Stimulated activated naive CD4-positive, alpha-beta T cell treated with Interleukin-2 at 50 U/mL for 16 hours (primary cell): ENCODE results near the gene SIVA1.

Experiments
- DNase-seq: peaks from one replicate; lab custom pipeline; 2025; lab: John Stamatoyannopoulos, UW

SIVA1 gene

DNA sequence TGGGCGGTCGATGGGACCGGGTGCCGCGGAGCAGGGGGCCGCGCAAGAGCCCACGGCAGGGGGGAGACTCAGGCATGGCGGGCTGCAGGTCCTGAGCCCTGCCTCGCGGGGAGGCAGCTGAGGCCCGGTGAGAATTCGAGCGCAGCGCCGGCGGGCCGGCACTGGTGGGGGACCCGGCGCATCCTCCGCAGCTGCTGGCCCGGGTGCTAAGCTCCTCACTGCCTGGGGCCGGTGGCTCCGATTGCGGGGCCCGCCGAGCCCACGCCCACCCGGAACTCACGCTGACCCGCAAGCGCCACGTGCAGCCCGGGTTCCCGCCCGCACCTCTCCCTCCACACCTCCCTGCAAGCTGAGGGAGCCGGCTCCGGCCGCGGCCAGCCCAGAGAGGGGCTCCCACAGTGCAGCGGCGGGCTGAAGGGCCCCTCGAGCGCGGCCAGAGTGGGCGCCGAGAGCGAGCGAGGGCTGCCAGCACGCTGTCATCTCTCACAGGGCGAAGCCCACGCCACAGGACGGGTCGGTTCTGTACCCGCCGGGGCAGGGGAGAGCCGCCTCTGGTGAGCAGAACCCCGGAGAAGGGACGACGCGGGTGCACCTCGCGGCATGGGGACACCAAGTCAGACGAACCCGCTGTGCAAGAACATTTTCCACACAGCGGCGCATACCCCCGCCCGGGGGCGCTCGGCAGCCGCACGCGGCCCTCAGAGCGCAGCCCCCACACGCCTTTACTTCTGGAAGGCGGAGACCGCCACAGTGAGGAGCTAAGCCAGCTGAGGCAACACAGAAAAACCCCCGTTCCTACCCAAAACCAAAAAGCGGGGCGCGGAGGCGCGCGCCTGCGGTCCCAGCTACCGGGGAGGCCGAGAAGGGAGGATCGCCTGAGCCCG, 1.2 kb upstream of the SIVA1 start:
- DNase-seq = no peak

DNA sequence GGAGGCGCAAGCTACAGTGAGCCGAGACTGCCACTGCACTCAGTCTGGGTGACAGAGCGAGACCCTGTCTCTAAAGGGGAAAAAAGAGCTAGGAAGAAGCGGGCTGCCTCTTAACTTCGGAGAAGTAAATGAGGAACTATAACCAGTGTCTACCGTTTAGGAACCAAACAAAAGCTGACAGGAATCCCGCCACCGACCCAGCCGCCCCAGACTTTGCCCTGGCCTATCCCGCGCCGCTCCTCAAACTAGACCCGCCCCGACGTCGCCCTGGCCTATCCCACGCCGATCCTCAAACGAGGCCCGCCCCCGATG, 568 bp upstream of the SIVA1 start:
- no peak for DNase-seq

DNA sequence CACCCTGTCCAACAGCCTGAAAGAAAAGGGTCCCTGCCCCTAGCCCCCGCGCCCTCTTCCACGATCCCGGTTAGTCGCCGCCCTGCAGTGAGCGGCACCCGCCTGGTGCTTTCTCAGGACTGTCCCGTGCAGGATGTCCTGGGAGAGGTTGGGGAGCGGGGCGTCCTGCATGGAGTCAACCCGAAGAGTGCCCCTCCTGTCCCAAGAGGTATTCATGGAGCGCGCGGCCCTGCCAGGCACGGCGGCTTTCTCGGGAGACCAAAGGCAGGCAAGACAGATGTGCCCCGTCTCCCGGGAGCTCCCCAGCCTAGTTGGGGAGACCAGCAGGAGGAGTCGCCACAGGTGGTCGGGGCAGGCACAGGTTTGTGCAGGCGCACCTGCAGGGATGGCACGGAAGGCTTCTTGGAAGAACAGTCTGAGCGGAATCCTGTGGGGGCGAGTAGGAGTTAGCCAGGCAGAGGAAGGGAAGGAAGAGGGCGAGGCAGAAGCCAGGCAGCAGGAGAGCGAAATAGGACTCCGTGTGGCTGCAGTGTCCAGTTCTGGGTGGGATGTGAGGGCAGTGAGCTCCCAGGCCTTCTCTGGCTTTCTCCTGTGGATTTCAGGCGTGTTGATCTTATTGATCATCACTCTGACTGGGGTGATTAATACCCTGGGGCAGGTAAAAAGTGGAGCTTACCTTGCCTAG, 723 bp downstream of the SIVA1 start:
- DNase-seq = no peak

DNA sequence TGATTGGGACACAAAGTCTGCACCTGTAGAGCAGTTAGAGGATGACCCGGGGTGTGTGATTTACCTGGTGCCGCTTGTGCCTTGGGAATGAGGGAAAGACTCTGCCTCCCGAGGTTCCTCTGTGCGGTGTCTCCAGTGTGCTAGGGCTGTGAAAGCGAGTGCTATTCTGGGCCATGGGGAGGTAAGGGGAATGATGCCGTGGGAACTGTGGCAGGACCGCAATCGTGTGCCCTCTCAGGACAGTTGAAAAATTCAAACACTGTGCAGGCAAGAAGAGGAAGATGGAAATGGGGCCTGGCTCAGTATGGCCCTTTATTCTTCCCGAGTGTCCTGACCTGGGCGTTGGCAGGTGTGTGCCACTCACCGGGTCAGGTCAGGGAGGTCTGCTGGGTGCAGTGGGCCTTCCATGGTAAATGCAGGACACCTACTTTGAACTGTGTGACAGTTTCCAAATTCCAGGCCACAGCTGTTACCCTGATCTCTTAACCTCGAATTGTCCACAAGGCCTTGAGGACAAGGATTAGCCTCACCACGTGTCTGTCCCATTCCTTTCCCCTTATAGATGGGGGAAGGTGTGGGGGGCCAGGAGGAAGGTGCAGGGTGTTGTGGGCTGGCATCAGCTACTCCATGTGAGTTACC, 1.4 kb downstream of the SIVA1 start:
- no peak for DNase-seq

DNA sequence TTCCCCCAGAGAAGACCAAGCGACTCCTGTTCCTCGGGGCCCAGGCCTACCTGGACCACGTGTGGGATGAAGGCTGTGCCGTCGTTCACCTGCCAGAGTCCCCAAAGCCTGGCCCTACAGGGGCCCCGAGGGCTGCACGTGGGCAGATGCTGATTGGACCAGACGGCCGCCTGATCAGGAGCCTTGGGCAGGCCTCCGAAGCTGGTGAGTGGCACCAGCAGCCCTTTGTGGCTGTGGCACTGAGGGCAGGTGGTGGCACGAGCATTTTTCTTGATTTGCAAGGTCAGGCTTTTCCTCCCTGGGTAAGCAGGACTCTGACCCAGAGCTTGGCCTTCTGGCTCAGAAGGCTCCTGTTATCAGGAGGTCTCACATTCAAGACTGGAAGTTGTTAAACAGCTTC, 2.7 kb downstream of the SIVA1 start:
- no peak for DNase-seq

DNA sequence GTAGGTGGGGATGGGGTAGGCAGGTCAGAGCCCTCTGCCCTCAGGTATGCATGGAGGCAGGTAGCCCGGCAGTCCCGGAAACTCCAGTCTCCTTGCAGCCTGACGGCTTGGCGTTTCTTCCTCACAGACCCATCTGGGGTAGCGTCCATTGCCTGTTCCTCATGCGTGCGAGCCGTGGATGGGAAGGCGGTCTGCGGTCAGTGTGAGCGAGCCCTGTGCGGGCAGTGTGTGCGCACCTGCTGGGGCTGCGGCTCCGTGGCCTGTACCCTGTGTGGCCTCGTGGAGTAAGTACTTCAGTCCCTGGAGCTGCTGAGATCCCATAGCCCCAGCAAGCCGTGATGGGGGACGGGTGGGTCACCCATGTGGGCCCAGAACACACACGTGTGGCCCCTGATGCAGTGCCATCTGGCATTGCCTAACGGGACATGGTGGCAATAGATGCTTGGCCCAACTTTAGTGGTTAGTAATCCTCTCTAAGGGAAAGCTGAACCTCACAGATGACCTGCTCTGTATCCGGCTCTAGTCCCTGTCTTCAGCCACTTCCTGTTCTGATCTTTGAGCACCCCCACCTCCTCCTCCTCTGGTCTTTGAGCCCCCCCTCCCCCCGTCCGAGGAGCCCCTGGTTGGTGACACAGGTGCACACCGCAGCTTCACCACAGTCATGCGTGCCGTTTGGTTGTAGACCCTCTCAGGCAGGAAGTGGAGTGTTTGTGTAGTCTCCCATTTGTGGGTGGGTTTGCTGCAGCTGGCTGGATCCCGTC, 3.7 kb downstream of the SIVA1 start:
- DNase-seq = no peak

DNA sequence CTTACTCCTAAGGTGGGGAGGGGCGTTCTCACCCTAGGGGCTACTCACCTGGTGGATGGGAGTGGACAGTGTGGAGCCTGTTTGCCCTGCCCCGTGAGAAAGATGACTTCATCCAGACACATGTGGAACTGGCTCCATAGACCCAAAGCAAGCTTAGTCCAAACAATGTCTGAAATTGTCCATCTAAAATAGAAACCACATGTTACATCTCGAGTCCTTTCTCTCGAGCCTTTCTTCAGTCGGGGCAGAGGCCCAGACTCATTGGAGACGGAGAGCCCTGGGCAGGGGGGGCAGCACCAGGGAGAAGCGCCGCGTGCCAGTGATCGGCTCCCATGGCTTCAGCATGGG, 4.3 kb downstream of the SIVA1 start:
- DNase-seq = no peak

DNA sequence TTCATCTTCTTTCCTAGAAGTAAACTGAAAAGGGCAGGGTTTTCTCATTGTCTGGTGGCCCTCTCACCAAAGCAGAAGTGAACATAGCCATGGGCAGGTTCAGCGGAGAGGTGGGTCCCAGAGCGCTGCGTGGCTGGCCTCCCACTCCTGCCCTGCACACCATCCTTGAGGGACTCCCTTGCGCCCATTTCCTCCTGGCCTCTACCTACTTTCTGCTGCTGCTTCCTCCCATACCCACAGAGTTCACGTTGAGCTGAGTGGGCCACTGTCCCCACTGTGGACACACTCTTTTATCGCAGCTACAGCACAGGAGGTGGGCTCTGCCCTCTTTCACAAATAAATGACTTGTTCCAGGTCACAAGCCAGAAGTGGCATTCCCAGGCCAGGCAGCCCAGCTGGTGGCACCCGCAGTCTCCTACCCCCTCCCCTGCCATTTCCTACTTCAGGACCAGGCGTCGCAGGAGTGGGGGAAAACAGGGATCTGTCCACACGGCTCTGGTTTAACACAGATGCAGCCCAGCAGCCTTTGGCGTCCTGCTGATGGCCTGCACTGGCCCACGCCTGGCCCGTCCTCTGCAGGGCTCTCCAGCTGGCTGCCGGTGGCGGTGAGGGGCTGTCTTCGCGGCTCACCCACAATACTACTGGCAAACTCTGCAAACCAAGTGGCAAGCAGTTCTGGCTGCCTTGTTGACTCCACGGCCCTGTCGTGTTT, 4.9 kb downstream of the SIVA1 start:
- DNase-seq = no peak

DNA sequence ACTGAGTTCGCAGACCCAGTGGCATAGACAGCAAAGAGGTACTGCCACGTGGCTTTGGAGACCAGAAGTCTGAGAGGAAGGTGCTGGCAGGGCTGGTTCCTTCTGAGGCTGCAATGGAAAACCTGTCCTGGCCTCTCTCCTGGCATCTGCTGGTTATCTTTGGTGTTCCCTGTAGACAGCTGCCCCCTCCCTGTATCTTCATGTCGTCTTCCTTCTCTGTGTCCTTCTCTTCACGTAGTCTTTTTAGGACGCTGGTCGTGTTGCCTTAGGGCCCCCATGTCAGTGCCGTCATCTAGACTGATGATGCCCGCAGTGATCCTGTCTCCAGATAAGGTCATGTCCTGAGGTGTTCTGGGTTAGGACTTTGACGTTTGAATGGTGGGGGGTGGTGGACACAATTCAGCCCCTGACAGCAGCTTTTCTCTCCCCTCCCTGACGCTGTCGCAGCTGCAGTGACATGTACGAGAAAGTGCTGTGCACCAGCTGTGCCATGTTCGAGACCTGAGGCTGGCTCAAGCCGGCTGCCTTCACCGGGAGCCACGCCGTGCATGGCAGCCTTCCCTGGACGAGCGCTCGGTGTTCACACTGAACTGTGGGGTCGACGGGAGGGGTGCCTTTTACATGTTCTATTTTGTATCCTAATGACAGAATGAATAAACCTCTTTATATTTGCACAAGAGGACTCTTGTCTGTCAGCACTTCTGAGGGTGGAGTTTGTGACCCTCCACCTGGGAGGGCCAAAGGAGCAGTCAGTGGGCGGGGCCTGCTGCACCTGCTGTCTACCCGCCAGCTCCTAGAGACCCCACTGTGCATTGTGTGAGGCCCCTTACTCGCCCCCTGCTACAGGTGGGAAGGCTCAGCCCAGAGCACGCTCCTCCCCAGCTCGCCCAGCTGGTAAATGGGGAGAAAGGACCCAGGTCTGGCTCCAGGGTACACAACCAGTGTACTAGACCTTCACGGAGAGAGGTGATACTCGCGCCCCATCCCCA, 6.3 kb downstream of the SIVA1 start:
- DNase-seq = no peak

DNA sequence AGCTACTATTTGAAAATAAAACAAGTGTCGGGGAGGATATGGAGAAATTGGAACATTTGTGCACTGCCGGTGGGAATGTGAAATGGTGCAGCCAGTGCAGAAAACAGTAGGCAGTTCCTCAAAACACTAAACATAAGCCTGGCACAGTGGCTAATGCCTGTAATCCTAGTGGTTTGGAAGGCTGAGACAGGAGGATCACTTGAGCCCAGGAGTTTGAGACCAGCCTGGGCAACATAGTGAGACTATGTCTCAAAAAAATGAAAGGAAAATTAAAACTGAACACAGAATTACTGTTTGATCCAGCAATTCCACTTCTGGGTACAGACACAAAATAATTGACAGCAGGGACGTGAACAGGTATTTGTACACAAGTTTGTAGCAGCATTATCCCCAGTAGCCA, 12.6 kb downstream of the SIVA1 start:
- DNase-seq = no peak

DNA sequence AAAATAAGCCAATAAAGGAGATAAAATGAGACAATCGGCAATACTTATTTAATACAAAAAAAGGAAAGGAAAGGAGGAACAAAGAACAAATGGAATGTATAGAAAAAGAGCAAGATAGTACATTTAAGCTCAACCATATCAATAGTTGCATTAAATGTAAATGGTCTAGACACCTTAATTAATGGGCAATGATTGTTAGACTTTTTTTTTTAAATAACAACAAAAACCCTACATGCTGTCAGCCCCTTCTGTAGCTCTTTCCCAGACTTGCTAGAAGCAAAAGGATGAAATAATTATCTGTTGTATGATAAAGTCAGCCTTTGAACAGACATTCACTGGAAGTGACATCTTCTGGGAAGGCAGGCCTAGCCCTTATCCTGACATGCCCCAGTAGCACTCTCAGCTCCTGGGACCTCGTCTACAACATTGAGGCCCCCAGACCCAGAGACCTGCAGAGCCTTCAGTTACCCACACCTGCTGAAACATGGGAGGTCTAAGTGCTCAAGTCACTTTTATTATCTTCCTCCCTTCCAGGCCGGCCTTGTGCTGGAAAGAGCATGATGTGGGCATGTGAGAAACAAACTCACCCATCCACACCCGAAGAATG, 13.4 kb downstream of the SIVA1 start:
- no peak for DNase-seq

DNA sequence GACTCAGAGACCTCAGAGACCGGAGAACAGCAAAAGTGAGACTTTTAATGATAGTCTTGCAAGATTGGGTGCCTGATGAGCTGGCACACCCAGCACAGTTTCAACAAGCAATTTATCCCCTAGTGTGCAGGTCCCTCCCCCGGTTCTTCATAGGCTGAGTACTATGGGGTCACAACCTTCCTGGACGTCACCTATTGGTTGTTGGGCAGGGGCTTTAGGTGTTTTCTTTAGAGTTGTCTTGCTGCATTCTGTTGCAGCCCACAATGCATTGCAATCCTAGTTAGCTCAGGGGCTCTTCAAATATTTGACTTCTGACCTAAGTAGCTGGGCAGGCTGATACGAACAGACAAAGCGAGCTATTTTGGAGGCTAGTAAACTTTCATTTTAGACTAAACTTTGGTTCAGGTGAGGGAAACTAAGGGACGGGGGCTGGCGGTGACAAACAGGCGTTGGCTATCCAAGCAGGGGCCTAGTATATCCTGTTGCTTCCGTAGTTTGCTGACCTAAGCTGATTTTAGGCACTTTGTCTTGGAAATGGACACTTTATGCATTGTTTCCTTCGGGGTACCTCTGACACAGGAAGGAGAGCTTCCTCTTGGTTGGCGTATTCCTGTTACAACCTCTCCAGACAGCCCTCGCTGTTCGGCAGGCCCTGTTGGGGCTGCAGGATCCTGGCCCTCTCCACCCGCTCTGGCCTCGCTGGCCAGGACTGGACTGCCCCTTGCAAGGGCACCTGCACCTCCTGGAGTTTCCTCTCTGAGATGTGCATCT, 14.1 kb downstream of the SIVA1 start:
- no peak for DNase-seq

DNA sequence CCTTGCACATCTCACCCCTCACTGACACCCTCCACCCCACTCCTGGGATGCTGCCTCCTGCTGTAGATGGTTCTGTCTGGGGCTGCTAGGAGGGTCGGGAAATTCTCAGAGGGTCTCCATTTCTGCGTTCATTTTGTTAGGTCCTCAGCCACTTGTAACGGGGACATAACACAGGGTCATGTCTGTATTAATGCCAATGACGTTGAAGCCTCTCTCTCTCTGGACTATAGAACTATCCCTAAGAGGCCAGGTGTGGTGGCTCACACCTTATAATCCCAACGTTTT, 14.6 kb downstream of the SIVA1 start:
- no peak for DNase-seq

DNA sequence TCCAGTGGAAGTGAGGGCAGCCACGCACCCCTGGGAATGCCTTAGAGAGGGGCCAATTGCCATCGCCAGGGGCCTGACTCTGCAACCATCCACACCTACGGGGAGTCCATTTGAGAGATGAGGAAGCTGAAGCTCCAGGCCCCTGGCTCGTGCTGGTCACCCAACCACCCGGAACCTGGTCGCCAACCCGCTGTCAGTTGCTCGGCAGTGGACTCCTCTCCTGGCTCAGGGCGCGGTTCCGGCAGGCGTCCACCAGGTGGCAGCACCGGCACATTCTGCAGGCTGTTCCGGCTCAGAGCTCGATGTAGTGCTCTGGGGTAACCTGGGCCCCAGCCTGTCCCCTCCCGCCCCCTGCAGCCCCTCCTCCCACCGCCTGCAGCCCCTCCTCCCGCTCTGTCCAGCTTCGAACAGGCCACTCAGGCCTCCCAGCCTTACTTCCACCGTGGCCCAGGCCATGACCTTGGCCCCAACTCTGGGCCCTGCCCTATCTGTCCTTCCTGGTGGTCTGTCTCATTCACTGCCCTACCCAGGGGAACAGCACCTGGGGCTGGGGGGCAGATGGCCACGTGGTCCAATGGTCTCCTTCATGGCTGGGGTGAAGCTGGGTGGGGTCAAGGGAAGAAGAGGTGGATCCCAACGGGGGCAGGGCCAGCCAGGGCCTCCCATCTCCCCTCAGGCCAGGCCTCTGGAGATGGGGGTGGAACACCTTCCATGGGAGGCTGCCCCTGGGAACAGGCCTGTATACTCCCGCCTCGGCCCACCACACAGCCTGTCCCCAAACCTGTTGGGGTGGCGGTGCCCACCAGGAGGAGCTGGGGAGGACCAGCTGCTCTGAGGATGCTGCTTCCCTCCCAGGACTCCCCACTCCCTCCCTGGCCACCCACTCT, 15.7 kb downstream of the SIVA1 start:
- peak; percentile 84 for DNase-seq

DNA sequence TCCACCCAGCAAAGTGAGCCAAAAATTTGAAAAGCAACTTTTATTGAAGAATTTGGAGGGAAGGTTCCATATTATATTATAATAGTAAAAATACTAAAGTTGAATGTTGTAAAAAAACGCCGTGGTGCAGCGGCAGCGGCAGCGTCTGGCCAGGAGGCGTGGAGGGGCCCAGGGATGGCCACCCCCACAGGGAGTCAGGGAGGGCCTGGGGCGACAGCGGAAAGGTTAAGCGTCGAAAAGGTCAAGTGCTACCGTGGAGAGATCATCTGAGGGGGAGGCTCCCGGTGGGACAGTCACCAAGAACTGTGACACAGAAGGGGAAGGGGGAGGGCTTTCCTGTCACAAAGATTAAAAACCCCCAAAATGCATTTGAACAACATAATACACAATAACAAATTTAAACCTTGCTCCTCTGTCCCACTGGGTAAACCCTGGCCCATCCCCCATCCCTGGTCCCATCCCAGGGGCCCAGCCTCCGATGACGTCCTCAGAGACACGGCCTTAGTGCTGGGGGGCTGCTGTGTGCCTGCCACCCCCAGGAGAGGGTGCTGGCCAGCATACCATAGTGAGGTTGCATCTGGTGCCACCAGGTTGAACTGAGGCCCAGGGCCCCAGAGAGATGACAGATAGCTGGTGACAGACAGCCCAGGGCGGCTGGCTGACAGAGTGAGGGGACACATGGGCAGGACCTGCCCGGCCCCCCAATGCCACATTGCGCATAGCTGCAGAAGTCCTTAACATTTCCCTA, 16.6 kb downstream of the SIVA1 start:
- DNase-seq = no peak

DNA sequence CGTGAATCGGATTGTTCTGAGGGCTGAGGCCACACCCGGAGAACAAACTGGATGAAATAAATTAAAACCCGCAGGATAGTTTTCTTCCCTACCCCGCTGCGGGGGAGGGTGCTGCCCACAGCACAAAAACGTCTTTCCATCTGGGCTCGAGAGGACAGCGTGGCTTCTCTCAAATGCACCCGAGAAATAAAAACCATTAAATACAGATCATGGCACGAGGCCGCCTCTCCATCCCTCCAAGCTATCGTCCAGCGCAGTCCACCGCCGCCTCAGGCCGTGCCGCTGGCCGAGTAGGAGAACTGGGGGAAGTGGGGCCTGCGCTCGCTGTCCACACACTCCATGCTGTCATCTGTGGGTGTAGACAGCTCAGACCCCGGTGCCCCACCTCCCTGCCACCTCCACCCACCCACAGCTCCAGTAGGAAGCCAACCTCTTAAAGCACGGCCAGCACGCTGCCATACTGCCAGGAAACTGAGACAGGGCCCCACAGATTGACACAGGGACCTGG, 17.2 kb downstream of the SIVA1 start:
- no peak for DNase-seq

DNA sequence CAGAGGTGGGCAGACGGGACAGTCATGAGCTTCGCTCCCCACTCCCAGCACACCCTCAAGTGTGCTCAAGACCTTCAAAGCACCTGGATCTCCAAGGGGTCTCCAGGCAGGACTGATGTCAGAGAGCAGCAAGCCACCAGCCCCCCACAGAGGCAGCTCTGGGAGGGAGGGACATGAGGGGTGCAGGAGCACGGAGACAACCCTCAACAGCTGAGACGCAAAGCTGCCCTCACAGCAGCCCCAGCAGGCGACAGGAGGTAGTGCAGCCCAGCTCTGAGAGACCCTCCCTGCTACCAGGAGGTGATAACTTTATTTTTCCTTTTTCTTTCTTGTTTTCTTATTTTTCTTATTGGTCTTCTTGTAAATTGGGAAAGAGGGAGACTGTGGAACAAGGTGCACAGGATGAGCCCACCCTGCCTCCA, 17.9 kb downstream of the SIVA1 start:
- no peak for DNase-seq

DNA sequence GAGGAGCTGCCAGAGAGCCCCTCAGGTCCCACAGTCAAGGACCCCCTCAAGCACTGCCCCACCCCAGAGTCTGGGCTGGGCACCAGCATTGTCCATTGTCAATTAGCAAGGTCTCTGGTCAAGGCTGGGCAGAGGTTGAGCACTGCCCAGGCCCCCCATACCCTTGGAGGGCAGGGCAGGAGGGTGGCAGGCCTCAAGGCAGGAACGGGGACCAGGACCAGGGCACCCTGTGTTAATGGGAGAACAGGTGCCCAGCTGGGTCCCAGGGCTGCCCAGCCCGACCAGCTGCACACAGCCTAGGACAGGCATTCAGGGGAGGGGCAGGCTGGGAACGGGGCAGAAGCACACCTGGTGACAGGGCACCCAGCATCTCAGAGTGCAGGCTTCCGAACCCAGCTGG, 18.4 kb downstream of the SIVA1 start:
- no peak for DNase-seq
